GM18508 (cell line): Measurements from ENCODE around the gene ZNF536.
"Not testable (repeated sequence)": the region's sequence is repeated elsewhere in the genome, so short reads cannot be mapped to it uniquely, and the experiment has no call there.

Experiments
- ATAC-seq: cut with Tn5 transposase; IDR thresholded peaks from one replicate; pipeline ENCODE4 v1.9.1; 2021; ENCODE audit warnings: moderate number of reproducible peaks; ENCODE audit not compliant: insufficient read depth, unreplicated experiment

The ZNF536 gene

GRCh38 chr19:30385666-30386065, 13.5 kb downstream of the ZNF536 start:
- ATAC-seq: no peak

DNA sequence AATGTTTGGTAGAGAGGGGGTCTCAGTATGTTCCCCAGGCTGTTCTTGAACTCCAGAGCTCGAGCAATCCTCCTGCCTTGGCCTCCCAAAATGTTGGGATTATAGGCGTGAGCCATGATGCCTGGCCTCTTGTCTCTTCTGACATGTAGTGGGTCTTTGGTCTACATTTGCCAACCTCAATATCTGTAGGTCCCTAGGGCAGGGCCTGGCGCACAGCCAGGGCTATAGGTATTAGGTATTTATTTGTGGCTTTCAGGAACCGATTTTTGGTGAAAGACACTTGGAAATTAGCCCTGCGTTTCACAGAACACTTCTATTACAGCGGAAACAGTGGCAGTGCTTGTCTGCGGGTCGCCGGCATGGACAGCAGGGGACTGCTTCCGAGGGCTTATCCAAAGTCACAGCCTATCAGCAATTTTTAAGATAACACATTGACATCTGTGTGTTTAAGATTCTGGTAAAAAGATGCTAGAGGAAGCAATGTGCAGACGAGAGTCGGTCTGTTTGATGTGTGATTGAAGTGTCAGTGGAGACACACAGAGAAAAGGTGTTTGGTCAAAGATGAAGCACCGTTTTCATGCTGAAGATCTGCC, 14.5 kb downstream of the ZNF536 start:
- no peak for ATAC-seq

GRCh38 chr19:30387311-30388115, 15.3 kb downstream of the ZNF536 start:
- ATAC-seq: no peak

GRCh38 chr19:30388327-30388726, 16.1 kb downstream of the ZNF536 start:
- no peak for ATAC-seq

GRCh38 chr19:30388819-30389218, 16.6 kb downstream of the ZNF536 start:
- no peak for ATAC-seq

GRCh38 chr19:30390356-30390988, 18.3 kb downstream of the ZNF536 start:
- no peak for ATAC-seq

GRCh38 chr19:30391052-30391451, 18.9 kb downstream of the ZNF536 start:
- ATAC-seq: no peak

DNA sequence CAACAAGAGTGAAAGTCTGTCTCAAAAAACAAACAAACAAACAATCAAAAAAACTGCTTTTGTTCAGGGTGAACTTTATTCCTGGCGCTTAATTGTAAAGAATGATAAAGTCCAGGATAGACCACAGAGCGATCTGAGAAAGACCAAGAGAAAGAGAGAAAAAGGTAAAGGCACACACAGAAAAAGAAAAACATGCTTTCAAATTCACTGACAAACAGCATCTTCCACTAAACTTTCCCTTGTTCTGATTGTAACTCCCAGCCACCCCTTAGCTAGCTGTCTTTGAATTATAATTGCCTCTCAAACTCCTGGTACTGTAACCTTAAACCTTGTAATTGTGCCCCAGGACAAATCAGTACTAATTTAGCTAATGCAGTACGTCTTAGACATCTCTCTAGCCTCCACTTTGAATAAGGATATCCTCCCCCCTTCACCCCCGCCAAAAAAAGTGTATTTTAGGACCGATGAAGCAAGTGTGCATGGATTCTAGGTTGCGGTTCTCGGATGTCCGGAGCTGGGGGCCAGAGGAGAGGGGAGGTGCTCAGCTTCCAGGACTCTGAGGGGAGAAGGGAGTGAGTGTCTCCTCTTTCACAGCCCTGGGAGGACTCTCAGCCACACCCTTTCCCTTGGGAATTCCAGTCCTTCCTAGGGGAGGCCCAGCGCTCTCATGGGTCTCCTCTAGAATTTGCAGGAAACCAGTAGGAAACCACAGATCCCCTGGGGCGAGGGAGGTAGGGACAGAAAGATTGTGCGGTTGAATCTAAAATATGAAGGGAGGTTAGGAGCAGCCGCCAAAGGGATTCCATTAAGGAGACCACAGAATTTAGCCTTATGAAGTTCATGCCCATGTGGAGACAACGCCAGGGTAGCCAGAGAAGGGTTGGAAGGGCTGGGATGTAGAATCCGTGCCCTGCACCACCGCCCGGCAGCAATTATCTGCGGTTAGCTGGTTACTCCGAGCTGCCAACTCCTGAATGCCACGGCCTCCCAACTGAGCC, 19.7 kb downstream of the ZNF536 start:
- ATAC-seq: no peak

- ATAC-seq: no peak
These were observed 20.9 kb downstream of the ZNF536 start for GRCh38 chr19:30393046-30393445.

DNA sequence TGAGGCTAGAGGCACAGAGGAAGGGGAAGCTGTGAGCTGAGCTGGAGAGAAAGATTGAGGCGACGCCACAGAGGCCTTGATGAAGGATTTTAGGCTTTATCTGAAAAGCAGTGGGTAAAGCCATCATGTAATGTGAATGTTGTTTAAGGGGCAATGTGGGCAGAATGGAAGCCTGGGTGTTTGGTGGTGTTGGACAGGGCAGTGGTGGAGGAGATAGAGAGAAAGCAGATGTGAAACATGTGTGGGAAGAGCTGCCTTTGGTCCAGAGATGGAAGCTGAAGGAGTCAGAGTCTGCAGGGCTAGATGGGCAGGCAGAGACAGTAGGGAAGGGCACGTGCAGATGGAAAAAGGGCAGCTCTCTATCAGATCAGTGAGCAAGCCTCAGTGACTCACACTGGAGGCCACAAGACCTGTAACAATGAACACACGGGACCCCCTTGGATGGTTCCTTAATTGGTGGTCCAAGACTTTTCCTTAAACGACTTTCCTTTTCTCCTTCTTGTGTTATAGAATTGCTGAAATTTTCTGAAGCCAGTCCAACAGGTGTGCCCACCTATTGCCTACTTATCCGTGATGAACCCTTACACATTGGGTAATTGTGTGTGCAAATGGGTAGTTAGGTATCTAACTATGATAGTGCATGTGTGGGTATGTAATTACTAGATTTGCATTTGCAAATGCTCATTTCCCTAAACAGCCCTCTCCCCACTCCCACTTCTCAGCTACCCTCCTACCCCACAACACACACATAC, 21.7 kb downstream of the ZNF536 start:
- ATAC-seq: no peak

- no peak for ATAC-seq
These were observed 22.4 kb downstream of the ZNF536 start for GRCh38 chr19:30394481-30395151.

DNA sequence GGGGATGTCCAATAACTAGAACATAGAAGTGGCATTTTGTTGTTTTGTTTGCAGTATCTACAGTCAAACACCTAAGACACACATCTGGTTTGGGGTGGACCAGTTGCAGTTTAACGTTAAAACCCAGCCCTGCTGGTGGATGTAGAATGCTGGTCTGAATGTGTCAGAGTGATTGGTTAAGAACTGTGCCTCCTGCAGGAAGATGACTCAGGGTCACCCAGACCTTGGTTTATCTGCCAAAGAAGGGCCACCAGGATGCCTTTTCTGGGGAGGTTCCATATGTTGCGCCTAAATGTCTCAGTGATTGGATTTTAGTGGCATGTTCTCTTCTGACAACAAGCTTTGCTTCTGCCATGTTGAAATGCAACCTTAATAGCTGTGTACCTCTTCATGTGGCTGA, 23.1 kb downstream of the ZNF536 start:
- no peak for ATAC-seq

- ATAC-seq: not testable (repeated sequence)
These were observed 26.4 kb downstream of the ZNF536 start for GRCh38 chr19:30398539-30398938.

- no peak for ATAC-seq
These were observed 29.8 kb downstream of the ZNF536 start for GRCh38 chr19:30401956-30402355.

GRCh38 chr19:30402436-30403202, 30.4 kb downstream of the ZNF536 start:
- ATAC-seq: no peak

DNA sequence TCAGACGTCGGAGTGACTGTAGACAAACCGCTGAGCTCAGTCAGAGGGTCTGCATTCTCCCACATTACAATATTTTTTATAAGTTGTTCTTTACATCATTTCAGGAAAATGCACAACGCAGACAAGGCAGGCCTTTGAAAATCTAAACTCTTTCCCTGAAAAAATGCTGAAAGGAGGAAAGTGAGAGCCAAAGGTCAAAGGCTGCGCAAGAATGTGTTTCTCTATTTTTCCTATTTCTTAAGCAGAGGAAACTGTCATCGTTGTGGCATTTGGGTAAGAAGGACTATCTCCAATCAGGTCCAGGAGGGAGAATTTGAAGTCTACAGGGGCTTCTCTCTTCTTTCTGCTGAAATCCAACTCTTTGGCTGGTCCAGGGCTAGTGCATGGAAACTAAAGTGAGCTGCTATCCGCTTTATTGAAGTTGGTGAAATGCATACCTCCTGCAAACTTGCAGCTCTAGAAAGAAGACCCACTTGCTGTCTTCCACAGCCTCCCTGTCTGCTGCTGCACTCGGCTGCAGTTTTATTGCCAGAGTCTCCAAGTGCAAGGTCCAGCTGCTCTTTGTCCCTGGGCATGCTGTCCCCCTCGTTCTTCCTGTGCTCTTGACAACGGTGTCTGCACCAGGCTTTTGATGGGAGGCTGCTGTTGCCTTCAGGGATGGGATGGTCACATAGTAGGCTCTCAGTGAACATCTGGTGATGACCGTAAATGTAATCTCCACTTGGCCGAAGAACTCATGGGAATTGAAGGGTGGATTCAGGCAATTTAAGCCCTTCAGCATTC, 31.2 kb downstream of the ZNF536 start:
- ATAC-seq: no peak

GRCh38 chr19:30406220-30407067, 34.3 kb downstream of the ZNF536 start:
- ATAC-seq: no peak
